Limb (tissue), 2 donors: ENCODE results near the gene CMTM7.

Experiments used
- DNase-seq, 2 donors: peaks; one replicate each; pipeline ENCODE4 v3.0.0-alpha.2; 2016; ENCODE audit errors: extremely low spot score in 2 of 2

The CMTM7 gene

DNA sequence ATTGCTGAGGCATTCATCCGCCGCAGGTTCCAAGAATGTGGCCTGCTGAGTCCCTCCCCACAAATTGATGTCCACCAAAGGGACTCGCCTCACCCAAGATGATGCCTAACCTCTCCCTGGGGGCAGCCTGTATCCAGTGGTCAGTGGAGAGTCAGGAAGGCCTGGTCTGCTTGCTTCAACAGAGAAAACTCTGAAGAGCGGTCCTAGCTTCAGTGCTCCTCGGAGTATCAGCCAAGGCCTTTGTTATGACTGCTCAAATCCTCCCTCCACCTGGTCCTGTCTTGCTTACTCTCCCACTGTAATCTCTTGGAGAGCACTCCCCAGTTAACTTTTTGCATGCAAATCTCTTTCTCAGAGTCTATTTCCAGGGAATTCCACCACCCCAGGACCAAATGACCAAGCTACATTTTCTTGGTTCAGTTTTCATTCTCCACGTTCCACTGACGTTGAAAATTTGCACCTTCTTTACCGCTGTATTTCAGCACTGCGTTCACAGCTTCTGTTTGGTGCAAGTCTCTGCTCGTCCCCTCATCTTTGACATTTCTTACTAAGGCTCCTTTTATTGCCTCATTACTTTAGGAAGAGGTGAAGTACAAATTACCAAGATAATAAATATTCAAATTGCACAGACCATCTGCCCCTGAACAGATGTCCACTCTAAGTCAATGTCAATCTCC, 22.3 kb downstream of the CMTM7 start:
- peak in 1 of 2 donors; percentile 7 for DNase-seq

DNA sequence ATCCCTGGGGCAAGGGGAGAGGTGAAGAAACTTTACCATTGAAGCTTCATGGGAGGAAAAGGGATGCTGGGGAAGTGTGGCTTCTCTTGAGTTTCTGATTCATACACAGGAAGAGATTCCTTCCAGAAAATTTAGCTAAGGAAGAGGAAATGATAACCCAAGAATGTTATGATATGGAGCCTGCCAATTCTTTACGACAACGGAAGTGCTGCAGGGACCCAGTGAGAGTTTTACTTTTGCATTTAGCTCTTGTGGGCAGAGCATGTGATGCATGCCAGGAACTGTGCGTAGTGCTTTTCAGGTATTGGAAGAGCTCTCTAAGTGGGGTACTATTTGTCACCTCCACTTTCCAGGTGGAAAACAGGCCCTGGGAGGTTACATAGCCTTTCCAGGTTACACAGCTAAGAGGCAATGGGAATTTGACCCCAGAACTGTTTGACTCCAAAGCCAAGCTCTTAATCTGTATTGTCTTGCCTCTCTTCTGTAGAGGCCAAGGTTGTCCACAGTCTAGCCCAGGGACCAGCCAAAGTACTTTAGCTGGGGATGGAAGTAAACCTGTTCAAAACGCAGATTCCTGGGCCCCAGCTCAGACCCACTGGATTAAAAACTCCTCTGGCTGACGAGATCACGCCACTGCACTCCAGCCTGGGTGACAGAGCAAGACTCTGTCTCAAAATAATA, 23.0 kb downstream of the CMTM7 start:
- peak in 1 of 2 donors; percentile 10 for DNase-seq

DNA sequence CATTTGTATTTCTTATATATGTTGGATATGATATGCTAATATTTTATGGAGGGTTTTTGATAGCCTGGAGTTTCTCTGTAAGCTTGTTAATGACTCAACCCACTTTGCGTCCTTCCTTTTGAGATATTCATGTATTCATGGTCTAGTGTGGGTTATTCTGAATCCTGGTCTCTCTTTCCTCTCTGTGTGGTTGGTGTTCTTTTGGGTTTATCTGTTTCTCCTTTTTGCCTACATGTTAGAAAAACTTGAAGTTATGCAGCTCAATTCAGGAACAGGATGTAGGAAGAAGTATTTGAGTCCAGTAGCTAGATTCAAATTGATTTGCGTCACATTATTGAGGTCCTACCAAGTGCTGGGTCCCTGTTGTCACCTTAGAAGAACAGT, 28.1 kb downstream of the CMTM7 start:
- DNase-seq = no peak

DNA sequence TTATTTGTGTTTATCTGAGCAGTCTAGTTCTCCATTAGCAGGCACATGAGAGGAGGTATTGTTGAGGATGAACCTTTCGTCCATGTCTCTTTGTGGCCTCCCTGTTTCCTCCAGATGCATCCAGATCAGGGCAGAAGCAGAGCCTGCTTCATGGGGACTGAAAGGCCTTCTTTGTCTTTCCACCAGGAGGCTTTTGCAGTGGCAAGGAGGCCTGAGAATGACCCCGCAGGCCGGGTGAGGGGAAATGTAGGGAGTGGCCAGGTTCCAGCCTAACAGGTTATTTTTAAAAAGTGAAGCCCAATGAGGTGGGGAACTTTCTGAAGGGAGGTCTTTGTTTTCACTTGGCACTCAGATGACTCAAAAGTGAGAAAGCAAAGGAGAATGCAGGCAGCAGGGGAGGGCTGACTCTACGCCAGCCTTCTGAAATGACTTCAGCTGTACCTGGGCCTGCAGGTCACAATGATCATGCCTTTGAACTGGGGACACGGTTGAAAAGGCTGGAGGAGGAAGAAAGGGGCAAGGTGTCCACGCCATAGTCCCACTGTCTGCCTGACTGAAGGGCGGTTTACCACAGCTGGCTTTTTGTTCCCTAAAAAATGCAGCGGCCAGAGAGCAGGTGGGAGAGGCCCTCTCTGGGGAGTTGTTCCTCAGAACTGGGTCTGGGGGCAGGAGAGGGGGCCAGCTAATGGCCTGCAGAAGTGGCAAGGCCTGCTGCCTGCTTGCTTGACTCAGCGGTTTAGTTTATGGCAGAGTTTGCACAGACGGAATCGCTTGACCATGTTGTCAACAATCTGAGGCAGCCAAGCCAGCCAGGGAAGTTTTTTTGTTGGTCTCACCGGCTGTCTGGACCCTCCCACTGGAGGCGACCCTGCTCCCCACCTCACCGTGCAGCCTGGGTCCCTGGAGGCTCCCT, 28.7 kb downstream of the CMTM7 start:
- peak in 1 of 2 donors; percentile 53 for DNase-seq

DNA sequence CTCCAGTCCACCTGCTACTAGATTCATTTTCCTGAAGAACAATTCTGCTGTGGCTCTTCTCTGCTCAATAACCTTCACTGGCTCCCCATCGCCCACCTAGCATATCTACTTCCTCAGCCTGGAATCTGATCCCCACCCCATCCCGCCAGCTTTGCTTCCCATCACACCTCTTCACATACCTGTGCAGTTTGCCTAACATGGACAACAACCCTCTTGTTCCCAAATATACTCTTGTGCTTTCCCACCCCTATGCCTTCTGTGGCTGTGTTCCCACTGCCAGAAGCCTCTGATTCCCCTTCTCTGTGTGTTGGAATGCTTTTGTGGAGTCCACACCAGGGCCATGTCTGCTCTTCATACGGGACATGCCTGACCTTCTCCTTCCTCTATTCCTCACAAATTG, 29.5 kb downstream of the CMTM7 start:
- no peak for DNase-seq

DNA sequence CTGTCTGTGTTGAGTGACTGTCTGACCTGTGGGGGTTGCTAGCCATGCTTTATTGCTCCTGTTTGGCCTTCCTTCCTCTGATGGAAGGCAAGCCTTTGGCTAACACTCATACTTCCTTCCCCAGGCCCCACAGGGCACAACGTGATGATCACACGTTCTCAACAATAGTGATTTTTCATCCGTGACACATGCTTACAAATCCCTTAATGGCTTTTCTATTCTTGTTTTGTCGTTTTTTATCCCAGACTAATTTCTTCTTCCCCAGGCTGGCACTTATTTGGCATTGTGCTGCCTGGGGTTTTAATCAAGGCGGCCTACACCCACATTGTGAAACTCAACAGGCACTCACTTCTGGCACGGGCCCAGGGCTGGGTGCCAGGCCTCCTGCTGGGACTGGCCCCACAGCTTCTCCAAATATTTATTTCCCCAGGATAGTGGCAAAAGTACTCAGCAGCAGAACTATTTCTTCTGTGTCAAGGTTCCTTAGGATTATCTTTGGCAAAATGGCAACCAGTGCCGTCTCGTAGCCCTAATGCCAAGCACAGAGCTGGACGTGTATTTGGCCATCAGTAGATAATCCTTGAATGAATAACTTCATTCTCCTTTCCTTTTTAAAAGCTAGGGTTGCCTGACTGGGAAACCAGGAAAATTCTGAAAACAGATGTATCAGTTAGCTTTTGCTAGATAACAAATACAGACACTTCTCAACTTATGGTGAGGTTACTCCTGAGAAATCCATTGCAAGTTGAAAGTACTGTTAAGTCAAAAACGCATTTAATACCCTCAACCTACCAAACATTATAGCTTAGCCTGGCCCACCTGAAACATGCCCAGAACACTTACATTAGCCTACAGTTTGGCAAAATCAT, 30.6 kb downstream of the CMTM7 start:
- DNase-seq = peak in 1 of 2 donors; percentile 70

DNA sequence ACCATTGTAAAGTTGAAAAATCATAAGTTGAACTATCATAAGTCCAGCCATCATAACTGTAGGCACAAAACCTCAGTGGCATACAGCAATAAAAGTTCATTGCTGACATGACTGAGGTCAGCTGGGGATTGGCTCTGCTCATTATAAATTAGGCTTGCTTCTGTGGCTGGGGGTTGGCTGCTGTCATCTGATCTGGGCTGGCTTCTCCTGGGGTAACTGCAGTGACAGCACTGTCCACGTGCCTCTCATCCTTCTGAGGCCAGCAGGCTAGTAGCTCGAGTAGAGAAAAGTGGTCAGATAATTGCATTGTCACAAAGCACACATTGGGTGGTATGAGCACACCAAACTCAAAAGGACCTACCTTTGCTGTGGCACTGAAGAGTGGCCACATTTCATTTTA, 31.3 kb downstream of the CMTM7 start:
- DNase-seq = no peak

DNA sequence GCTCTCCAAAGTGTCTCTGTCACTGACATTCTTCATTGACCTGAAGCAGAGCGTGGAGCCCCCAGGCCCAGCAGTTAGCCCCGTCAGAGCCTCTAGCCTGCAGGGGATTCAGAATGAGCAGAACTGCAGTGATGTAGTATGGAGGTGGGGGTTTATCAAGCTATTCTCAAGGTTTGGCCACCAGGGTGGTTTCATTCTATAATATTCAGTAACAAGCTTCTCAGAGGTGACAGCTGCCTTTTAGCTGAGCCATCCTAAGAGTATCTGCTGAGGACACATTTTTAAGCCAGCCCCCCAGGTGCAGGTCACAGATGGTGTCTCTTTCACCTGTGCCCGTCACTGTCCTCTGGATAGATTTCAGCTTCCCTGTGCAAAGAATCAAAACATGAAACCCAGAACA, 31.9 kb downstream of the CMTM7 start:
- no peak for DNase-seq

DNA sequence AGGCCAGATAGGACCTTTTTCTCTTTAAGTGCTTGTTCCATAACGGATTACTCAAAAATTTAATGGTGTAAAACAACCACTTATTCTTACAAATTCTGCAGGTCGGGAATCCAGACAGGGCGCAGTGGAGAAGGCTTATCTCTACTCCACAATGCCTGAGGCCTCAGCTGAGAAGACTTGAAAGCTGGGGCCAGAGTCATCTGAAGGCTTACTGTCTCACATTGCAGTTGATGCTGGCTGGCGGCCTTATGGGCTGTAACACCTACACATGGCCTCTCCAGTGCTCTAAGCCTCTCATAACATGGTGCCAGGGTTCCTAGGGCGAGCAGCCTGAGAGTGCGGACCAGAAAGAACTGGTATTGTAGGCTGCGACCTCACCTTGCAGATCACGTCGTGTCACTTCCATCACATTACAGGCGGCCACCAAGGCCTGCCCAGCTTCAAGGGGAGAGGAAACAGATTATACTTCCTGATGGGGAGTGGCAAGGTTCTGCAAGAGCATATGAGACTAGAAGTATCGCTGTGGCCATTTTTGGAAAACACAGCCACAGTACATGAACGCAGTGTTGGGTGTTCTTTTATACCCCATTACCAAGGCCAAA, 32.4 kb downstream of the CMTM7 start:
- no peak for DNase-seq

DNA sequence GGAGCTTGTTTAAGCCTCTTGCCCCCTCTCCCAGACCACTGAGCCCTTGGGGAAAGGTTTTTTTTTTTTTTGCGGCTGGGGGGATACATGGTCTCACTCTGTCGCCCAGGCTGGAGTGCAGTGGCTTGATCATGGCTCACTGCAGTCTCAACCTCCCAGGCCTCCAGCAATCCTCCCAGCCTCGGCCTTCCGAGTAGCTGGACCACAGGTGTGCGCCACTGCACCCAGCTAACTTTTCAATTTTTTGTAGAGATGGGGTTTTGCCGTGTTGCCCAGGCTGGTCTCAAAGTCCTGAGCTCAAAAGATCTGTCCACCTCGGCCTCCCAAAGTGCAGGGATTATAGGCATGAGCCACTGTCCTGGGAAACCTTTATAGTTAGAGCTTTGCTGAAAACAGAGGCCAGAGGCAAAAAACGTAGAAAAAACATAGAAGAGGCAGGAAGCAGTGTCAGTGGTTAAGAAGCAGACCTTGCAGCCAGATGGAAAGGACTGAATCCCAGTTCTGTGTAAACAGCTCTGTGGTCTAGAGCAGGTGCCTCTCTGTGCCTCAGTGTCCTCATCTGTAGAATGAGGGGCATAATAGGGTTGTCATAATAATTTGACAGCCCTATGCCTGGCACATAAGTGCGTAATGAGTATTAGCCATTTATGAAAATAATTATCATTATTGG, 33.1 kb downstream of the CMTM7 start:
- DNase-seq = no peak

DNA sequence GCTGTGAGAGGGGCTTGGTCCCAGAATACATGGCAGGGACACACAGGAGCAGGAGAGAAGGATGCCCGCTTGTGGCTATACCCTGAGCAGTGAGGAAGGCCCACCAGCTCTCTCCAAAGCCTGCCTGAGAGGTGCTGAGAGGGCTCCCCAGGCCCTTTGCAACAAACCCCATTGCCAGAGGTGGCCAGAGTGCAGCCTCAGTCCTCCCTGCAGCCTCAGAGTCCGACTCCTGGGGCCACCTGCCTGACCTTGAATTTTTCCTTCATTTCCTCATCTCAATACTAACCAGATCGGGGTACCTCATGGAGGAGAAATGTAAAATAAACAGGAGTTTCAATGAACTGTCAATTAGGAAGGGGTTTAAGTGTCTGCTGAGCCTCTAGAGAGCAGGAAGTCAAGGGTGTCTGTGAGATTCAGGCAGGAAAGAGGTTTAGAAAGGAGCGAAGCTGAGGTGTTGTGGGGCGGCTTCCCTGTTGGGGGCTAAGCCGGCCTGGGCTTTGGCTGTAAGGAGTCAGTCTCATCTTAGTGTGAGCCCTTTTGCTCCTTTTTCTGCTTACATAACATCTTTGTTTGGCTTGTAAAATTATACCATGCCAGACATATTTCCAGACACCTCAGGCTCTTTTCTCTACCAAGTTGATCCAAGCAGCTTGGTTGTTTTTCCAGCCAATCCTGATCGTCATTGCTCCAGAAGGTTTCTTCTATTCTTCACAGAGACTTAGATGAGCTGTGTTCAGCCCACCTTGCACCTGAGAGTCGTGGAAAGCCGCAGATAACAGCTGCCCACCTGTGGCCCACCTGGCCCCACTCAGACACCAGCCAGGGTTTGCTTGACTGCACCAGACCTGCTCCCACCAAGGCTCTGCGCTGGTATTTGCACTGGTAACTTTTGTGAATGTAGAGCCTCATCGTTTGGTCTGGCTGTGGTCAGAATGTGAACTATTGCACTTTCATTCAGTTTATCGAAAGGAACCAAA, 36.7 kb downstream of the CMTM7 start:
- DNase-seq = no peak

DNA sequence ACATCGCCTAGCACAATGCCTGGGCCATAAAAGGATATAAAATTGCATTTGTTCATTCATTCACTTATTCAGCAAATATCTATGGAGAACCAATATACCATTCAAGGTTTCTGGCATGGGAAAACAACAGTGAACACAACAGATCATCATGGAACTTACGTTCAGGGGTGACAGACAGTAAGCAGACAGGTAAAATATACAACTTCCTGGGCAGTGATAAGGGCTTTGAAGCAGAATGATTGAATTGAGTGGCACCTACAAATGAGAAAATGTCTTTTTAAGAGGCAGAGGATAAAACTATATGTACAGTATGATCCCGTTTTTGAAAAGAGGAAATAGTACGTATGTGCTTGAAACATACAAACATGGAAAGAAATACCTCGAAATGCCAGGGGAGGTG, 39.2 kb downstream of the CMTM7 start:
- DNase-seq = no peak

DNA sequence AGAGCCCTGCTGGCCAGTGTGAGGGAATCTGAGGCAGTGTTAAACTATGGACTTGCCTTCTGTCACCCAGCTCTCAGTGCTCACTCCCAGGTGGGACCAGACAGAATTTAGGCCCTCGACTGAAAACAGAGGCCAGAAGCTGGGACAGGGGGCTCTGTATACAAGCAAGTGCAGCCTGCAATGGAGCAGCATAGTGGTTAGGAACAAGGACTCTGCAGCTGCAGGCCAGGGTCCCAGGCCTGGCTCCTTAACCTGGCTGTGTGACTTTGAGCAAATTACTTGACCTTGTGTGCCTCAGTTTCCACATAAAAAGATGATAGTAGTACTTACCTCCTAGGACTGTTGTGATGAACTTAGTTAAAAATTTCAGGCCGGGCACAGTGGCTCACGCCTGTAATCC, 39.8 kb downstream of the CMTM7 start:
- DNase-seq = no peak

DNA sequence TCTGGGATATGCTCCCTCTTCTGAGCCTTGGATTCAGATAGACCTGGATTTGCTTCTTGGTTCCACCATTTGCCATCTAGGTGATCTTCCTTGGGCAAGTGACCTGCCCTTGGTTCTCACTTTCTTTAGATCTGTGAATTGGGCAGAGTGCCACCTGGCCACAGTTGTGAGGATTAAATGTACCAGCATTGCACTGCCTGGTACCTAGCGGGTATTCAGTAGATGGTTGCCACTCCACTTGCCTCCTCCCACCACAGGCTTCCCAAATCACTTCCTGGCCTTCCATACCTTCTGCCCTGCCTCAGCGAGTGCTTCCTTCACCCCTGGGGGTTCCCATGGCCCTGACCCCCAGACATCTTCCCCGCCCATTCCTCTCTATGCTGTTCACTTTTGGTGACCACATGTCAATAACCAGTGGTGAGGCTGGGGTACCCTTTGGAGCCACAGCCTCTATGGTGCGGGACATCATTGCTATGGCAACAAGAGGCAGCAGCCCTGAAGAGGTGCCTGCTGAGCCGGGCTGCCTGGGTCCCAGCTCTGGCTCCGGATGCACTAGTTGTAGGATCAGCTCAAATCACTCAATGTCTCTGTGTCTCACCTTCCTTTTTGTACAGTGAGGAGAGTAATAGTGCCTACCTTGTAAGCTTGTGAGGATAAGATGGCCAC, 40.5 kb downstream of the CMTM7 start:
- DNase-seq = no peak

DNA sequence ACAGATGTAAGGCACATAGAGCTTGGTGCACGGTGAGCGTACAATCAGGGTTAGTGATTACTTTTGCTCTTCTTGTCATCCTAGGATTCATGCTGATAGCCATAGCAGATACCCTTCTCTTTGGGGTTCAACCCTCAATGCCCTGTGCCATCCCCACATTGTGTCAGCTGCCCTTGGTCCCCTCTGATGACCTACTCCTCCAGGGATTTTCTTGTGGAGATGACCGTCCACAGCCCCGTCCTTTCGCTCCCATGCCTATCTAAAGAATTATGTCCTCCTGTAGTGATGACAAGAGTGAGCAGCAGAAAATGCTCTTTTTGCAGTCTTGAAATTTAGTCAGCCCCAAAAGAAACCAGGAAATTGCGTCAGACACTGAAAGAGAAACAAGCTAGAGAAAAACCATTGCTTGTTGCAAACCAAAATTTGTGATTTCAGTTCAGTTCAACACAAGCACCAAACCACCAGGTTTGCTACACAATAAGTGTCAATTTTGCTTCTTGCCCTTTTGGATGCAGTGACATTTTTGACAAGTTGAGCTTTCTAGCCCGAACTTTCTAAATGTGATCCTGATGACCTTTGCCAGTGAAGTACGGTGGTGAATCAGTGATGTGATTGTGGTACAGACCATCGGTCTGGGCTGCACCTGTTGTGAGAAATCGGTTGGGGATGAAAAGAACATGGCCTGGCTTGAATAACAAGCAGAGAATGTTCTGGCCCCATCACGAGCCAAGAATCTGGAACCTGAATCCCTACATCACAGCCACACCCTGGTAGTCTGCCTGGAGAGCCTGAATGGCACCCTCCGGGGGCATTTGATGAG, 41.3 kb downstream of the CMTM7 start:
- DNase-seq = no peak

DNA sequence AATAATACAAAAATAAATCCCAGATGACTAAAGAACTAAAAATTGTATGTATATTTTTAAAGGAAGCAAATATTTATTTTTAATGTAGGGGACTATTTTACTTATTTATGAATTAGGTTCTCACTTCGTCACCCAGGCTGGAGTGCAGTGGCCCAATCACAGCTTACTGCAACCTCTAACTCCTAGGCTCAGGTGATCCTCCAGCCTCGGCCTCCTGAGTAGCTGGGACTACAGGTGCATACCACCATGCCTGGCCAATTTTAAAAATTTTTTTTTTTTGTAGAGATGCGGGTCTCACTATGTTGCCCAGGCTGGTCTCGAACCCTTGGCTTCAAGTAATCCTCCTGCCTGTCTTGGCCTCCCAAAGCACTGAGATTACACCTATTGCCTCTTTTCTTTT, 42.6 kb downstream of the CMTM7 start:
- no peak for DNase-seq

DNA sequence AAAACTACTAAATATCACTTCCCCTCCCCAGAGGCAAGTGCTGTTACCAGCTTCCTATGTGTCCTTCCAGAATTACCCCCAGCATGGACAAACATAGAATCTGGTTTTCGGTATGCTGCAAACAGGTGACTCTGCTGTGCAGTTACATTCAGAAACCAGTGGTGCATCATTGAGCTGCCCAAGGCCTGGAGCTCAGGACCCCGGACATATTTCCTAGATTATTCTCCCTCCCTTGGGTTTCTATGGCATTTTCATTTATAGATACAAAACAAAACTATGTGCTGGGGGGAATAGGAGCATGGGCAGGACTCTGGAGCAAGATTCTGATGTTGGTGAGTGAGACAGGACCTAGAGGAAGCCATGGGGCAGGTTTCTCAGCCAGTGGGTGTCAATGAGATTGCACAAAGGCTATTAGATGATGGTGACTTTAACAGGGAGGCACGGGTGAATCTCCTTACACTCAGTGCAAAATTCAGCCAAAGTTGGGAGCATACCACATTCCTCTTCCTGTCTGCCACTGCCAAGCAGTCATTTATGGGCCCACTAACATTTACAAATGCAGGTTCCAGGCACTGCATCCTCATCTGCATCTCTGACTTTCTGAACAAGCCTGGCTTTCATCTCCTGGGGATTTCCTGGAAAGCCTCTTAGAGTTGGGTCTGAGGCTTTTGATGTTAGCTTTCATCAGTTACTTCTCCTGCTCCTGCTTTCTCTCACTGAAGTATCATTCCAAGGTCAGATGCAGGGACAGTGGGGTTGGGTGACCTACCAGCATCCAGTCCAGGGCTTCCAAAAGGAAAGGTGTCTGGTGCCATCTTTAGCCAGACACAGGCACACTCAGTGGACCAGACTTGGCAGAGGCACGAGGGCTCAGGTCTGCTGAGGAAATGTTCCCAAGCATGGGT, 44.5 kb downstream of the CMTM7 start:
- DNase-seq = no peak
